Activated T-helper 1 cell treated with anti-CD3 and anti-CD28 coated beads, Interleukin-12 subunit alpha, Interleukin-12 subunit beta, Interleukin-2, Interleukin-4 antibody, amounts not matched to agents 30 ng/mL and 10 ng/mL and 1 ng/mL, durations not matched to agents 14 hours and 24 hours and 36 hours (primary cell): Measurements from ENCODE around the gene ZC3H7A. TPM values are rescaled to one million over a fixed set of nuclear protein-coding genes. Genes with fewer than 3 reads are reported as not detected.
A peak's percentile ranks its signal among the peaks of the same experiment; 100 is the strongest.

Experiments used
- DNase-seq: peaks from one replicate; pipeline ENCODE4 v3.0.0; 2021; ENCODE audit warnings: low spot score
- H3K27ac Mint-ChIP-seq: one replicate; pipeline ENCODE4 v1.8.0; 2021; ENCODE audit warnings: mild to moderate bottlenecking, mixed read lengths
- H3K27me3 Mint-ChIP-seq: one replicate; pipeline ENCODE4 v1.8.0; 2022; ENCODE audit warnings: mild to moderate bottlenecking, moderate library complexity, mixed read lengths; ENCODE audit not compliant: insufficient read depth
- H3K36me3 Mint-ChIP-seq: one replicate; pipeline ENCODE4 v1.8.0; 2021; ENCODE audit warnings: low read depth, mixed read lengths
- H3K4me1 Mint-ChIP-seq: one replicate; pipeline ENCODE4 v1.8.0; 2021; ENCODE audit warnings: low read depth, mixed read lengths
- H3K4me3 Mint-ChIP-seq: one replicate; pipeline ENCODE4 v1.8.0; 2021; ENCODE audit warnings: mild to moderate bottlenecking, moderate library complexity, mixed read lengths
- H3K9me3 Mint-ChIP-seq: one replicate; pipeline ENCODE4 v1.8.0; 2021; ENCODE audit warnings: mixed read lengths
- intact Hi-C: fragments of 100-400 bp; cut with micrococcal nuclease; formaldehyde crosslinking; loops from one replicate; pipeline ENCODE4 v1.15.1; 2024
- total RNA-seq: library from RNA; stranded (reverse); gene quantifications from 2 replicates; pipeline ENCODE4 v1.2.3, GENCODE V29; 2022

Gene ZC3H7A
- total RNA-seq, 1 donor from 2014 or later: 71.0 TPM

DNA sequence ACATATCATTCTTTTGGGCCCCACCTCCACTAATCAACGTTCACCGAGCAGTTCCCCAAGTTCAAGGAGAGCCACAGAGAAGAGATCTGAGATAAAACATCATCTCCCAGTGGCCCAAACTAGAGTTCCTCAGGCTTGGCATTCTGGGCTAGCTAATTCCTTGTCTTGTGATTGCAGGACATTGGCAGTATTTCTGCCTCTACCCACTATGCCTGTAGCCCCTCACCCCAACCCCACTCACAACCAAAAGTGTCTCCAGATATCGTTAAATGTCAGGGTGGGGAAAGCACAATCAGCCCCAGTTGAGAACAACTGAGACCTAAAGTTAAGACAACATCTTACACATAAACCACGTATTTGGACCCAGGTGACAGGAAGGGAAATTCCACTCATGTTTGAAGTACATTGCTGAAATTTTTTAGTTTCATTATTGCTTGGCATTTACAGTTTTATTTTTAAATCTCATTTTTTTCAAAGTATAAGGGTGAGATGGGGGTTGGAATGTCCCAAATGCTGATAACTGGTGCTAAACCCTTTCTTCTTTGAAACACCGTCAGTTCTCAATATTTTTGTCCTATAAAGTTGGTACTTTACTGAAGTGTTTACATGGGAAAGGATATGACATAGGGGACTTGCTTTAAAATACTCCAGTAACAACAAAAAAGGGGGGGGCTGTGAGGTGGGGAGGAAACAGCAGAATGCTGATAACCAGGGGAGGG, 13.6 kb downstream of the ZC3H7A start:
- peaks cover 32% of the 10 kb centered on the region for H3K36me3 Mint-ChIP-seq
- H3K27ac Mint-ChIP-seq: peak overlapping the region; percentile 98
- no peaks in the 10 kb centered on the region for H3K27me3 Mint-ChIP-seq
- intact Hi-C loops: loop anchor here (1.0 to 10.0 kb wide), 11 partner anchors 10 to 909 kb away; partner anchors contain the start of genes CIITA, RSL1D1, SOCS1 and TXNDC11
- H3K4me3 Mint-ChIP-seq: peak overlapping the region; percentile 83
- H3K9me3 Mint-ChIP-seq: no peaks in the 10 kb centered on the region
- peak; percentile 67 for DNase-seq
- peaks cover 64% of the 10 kb centered on the region for H3K4me1 Mint-ChIP-seq

GRCh38 chr16:11781773-11782172, 15.3 kb downstream of the ZC3H7A start:
- no peaks in the 10 kb centered on the region for H3K9me3 Mint-ChIP-seq
- H3K36me3 Mint-ChIP-seq: peaks cover 27% of the 10 kb centered on the region
- peaks cover 49% of the 10 kb centered on the region for H3K4me1 Mint-ChIP-seq
- intact Hi-C loops: loop anchor here (2.0 to 10.0 kb wide), 6 partner anchors 15 to 907 kb away; partner anchors contain the start of genes CIITA and SOCS1
- peak overlapping the region; percentile 83 for H3K4me3 Mint-ChIP-seq
- peak overlapping the region; percentile 98 for H3K27ac Mint-ChIP-seq
- DNase-seq: no peak
- no peaks in the 10 kb centered on the region for H3K27me3 Mint-ChIP-seq

DNA sequence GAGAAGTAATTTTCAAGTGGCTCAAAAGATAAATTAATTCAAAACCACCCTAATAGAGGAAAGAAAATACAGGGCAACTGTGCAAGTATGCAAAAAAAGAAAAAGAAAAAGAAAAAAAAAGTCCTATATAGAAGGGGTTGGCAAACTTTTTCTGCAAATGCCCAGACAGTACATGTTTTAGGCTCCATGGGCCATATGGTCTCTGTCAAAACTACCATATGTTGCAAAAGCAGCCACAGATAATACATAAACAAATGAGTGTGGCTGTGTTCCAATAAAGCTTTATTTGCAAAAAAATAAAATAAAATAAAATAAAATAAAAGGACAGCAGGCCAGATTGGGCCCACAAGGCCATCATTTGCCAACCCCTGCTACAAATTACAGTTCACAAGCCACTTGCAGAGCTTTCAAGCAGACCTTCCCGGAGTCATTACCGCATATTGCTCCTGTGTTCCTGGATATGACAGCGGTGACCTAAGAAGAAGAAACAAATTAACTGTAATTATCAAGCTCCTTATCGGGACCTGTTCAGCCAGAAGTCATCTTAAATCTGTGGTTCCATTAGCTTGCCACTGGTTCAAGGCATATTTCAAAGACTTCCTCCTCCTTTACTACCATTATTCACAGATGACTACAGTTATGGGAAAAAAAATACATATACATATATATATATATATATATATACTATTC, 15.9 kb downstream of the ZC3H7A start:
- intact Hi-C loops: loop anchor here (5.0 to 10.0 kb wide), 5 partner anchors 131 to 906 kb away; partner anchors contain the start of genes CIITA and SOCS1
- DNase-seq: no peak
- Mint-ChIP-seq H3K27me3 (no peaks in the 10 kb centered on the region), H3K9me3 (no peaks in the 10 kb centered on the region), H3K27ac (peak overlapping the region; percentile 98), H3K4me3 (peak overlapping the region; percentile 39), H3K4me1 (peaks cover 42% of the 10 kb centered on the region), H3K36me3 (peaks cover 25% of the 10 kb centered on the region)

- no peak for DNase-seq
- H3K27ac Mint-ChIP-seq: no peak overlapping the region
- peaks cover 40% of the 10 kb centered on the region for H3K4me1 Mint-ChIP-seq
- peaks cover 33% of the 10 kb centered on the region for H3K36me3 Mint-ChIP-seq
- no peaks in the 10 kb centered on the region for H3K9me3 Mint-ChIP-seq
- intact Hi-C loops: no loop called here
- no peak overlapping the region for H3K4me3 Mint-ChIP-seq
- H3K27me3 Mint-ChIP-seq: no peaks in the 10 kb centered on the region
These were observed 18.0 kb downstream of the ZC3H7A start for GRCh38 chr16:11779074-11779473.

- no peaks in the 10 kb centered on the region for H3K9me3 Mint-ChIP-seq
- peaks cover 27% of the 10 kb centered on the region for H3K36me3 Mint-ChIP-seq
- no peak for DNase-seq
- peaks cover 9% of the 10 kb centered on the region for H3K4me1 Mint-ChIP-seq
- peak overlapping the region; percentile 61 for H3K27ac Mint-ChIP-seq
- intact Hi-C loops: no loop called here
- no peak overlapping the region for H3K4me3 Mint-ChIP-seq
- no peaks in the 10 kb centered on the region for H3K27me3 Mint-ChIP-seq
These were observed 22.9 kb downstream of the ZC3H7A start for GRCh38 chr16:11774065-11774626.

DNA sequence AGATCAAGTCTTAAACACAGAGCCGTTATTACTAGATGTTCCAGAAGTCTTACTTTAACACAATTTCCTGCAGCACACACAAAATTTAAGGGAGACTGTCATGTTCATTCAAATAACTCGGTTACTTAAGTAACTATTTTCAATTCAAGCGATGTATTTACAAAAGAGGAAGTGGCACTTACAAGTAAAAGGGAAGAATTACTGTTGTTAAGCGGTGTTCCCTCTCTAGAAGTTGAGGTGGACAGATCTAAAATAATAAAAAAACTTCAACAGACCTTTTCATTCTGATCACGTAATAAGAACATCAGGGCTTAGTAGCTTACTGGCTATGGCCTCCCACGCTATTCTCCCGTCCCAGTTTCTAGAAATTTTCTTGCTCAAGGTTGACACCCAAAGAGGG, 28.2 kb downstream of the ZC3H7A start:
- Mint-ChIP-seq H3K9me3 (no peaks in the 10 kb centered on the region), H3K36me3 (peaks cover 47% of the 10 kb centered on the region), H3K27ac (peak overlapping the region; percentile 83), H3K4me1 (peaks cover 10% of the 10 kb centered on the region), H3K4me3 (peak overlapping the region; percentile 62), H3K27me3 (no peaks in the 10 kb centered on the region)
- intact Hi-C loops: no loop called here
- no peak for DNase-seq

DNA sequence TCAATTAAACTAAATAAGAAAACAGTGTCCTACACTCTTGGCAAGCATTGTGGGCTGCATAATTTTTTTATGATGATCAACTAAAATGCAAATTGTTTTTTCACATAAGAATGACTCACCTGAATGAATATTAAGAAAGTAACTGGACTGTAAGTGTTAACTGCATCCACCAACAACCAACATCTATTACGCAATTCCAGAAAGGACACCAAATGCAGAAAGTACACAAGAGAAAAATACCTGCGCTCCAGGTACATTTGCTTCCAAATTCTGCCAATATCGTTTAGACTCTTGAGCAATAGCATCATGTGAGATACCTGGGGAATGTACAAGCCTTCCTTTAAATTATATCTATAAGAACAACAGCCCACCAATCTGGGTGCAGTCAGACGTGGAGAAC, 34.6 kb downstream of the ZC3H7A start:
- Mint-ChIP-seq H3K4me3 (no peak overlapping the region), H3K27me3 (no peaks in the 10 kb centered on the region), H3K4me1 (no peaks in the 10 kb centered on the region), H3K27ac (no peak overlapping the region), H3K36me3 (peaks cover 63% of the 10 kb centered on the region), H3K9me3 (no peaks in the 10 kb centered on the region)
- DNase-seq: no peak
- intact Hi-C loops: no loop called here

- Mint-ChIP-seq H3K27ac (no peak overlapping the region), H3K27me3 (no peaks in the 10 kb centered on the region)
These were observed 37.1 kb downstream of the ZC3H7A start for GRCh38 chr16:11759997-11760396.

GRCh38 chr16:11759163-11759834, 37.8 kb downstream of the ZC3H7A start:
- intact Hi-C loops: no loop called here
- Mint-ChIP-seq H3K36me3 (peaks cover 62% of the 10 kb centered on the region), H3K4me1 (no peaks in the 10 kb centered on the region), H3K27ac (peak overlapping the region; percentile 13), H3K27me3 (no peaks in the 10 kb centered on the region), H3K9me3 (no peaks in the 10 kb centered on the region), H3K4me3 (no peak overlapping the region)
- no peak for DNase-seq

More at GRCh38 chr16:11759997-11760396, 37.1 kb downstream of the ZC3H7A start:
- no peak for DNase-seq
- peaks cover 64% of the 10 kb centered on the region for H3K36me3 Mint-ChIP-seq
- no peaks in the 10 kb centered on the region for H3K9me3 Mint-ChIP-seq
- no peak overlapping the region for H3K4me3 Mint-ChIP-seq
- intact Hi-C loops: no loop called here
- H3K4me1 Mint-ChIP-seq: no peaks in the 10 kb centered on the region

- no peak overlapping the region for H3K4me3 Mint-ChIP-seq
- no peaks in the 10 kb centered on the region for H3K4me1 Mint-ChIP-seq
- no peaks in the 10 kb centered on the region for H3K9me3 Mint-ChIP-seq
- peak overlapping the region; percentile 18 for H3K27ac Mint-ChIP-seq
- H3K27me3 Mint-ChIP-seq: no peaks in the 10 kb centered on the region
- intact Hi-C loops: loop anchor here (2.0 kb wide), 1 partner anchor 21 kb away; no protein-coding TSS in a partner anchor
- no peak for DNase-seq
- H3K36me3 Mint-ChIP-seq: peaks cover 58% of the 10 kb centered on the region
These were observed 39.1 kb downstream of the ZC3H7A start for GRCh38 chr16:11757671-11758545.

DNA sequence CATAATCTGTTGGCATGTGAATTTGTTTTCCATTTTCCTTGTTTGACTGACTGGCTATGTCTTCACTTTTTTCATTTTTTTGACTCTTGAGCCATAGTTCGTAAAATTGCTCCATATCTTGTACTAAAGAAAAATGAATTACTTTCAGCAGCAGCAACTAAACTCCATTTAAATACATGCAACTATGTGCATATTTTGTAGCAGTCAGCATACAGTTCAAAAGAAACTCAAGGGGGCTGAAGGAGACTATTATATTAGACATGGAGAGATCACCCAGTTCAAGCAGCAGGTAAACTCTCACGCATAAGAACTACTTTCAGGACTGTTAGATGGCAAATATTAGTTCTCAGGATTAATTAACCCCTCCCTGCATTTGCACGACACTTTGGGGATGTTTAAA, 40.8 kb downstream of the ZC3H7A start:
- peaks cover 49% of the 10 kb centered on the region for H3K36me3 Mint-ChIP-seq
- DNase-seq: no peak
- intact Hi-C loops: loop anchor here (2.0 kb wide), 1 partner anchor 19 kb away; no protein-coding TSS in a partner anchor
- H3K4me3 Mint-ChIP-seq: no peak overlapping the region
- no peaks in the 10 kb centered on the region for H3K9me3 Mint-ChIP-seq
- peak overlapping the region; percentile 24 for H3K27ac Mint-ChIP-seq
- H3K4me1 Mint-ChIP-seq: no peaks in the 10 kb centered on the region
- H3K27me3 Mint-ChIP-seq: no peaks in the 10 kb centered on the region
